HEK293 (cell line): ENCODE measurements around the gene ASIC1.
A peak's percentile ranks its signal among the peaks of the same experiment; 100 is the strongest.

ENCODE experiments used
- CTCF ChIA-PET: fragments of 350-600 bp; formaldehyde crosslinking; extraction: SDS; loops from one replicate; lab custom pipeline; 2021; ENCODE audit warnings: antibody characterized with exemption; lab: Yijun Ruan, JAX
- POLR2A ChIA-PET: fragments of 300-600 bp; formaldehyde crosslinking; extraction: SDS; loops from one replicate; lab custom pipeline; 2020; ENCODE audit warnings: antibody characterized with exemption, inconsistent platforms; lab: Yijun Ruan, JAX
- H3K27ac ChIP-seq: fragments of 200-500 bp; sonication (Bioruptor generic); 2 replicates; pipeline ENCODE4 v1.5.1; 2014; ENCODE audit warnings: low read depth, low read length, control low read depth, inconsistent platforms; ENCODE audit errors: extremely low read depth
- H3K36me3 ChIP-seq, 2 experiments: fragments of 200-500 bp in 1 of 2; sonication (Bioruptor generic) in 1 of 2; 1 replicate in 1 of 2; 2 replicates in 1 of 2; pipeline ENCODE4 v1.5.1; 2014 to 2017; ENCODE audit warnings: inconsistent platforms in 2 of 2, low read length in 2 of 2; ENCODE audit not compliant: control insufficient read depth in 2 of 2, insufficient read depth in 1 of 2
- H3K4me1 ChIP-seq: fragments of 200-500 bp; sonication (Bioruptor generic); 2 replicates; pipeline ENCODE4 v1.5.1; 2014; ENCODE audit warnings: mild to moderate bottlenecking, low read length, inconsistent platforms; ENCODE audit not compliant: control insufficient read depth, insufficient read depth
- H3K4me3 ChIP-seq: 2 replicates; pipeline ENCODE4 v1.5.1; 2011; ENCODE audit warnings: low read depth, mild to moderate bottlenecking, control low read depth, low read length, moderate library complexity
- H3K9me3 ChIP-seq: fragments of 200-500 bp; sonication (Bioruptor generic); 2 replicates; pipeline ENCODE4 v1.5.1; 2014; ENCODE audit warnings: low read depth, low read length, inconsistent platforms; ENCODE audit not compliant: control insufficient read depth, insufficient read depth
- GLI2 ChIP-seq: fragments of 450-650 bp; formaldehyde crosslinking; IDR thresholded peaks from 2 replicates; pipeline ENCODE4; 2017; ENCODE audit warnings: missing biosample characterization, missing genetic modification characterization, low read depth, borderline replicate concordance
- GLI4 ChIP-seq: fragments of 450-650 bp; formaldehyde crosslinking; IDR thresholded peaks from 2 replicates; pipeline ENCODE4 v1.5.1; 2016; ENCODE audit warnings: missing biosample characterization, missing genetic modification characterization
- KLF1 ChIP-seq: fragments of 450-650 bp; formaldehyde crosslinking; IDR thresholded peaks from 2 replicates; pipeline ENCODE4 v1.5.1; 2016; ENCODE audit warnings: missing biosample characterization, missing genetic modification characterization
- OSR2 ChIP-seq: fragments of 450-650 bp; formaldehyde crosslinking; IDR thresholded peaks from 2 replicates; pipeline ENCODE4 v1.5.1; 2016; ENCODE audit warnings: missing biosample characterization, missing genetic modification characterization
- OVOL3 ChIP-seq: fragments of 450-650 bp; formaldehyde crosslinking; IDR thresholded peaks from 2 replicates; pipeline ENCODE4 v1.5.1; 2016; ENCODE audit warnings: missing biosample characterization, missing genetic modification characterization
- PRDM1 ChIP-seq: fragments of 450-650 bp; formaldehyde crosslinking; IDR thresholded peaks from 2 replicates; pipeline ENCODE4; 2016; ENCODE audit warnings: missing biosample characterization, missing genetic modification characterization
- SCRT1 ChIP-seq: fragments of 450-650 bp; formaldehyde crosslinking; IDR thresholded peaks from 2 replicates; pipeline ENCODE4 v1.5.1; 2016; ENCODE audit warnings: missing biosample characterization, missing genetic modification characterization, borderline replicate concordance
- SCRT2 ChIP-seq: fragments of 450-650 bp; formaldehyde crosslinking; IDR thresholded peaks from 2 replicates; pipeline ENCODE4 v1.5.1; 2016; ENCODE audit warnings: missing biosample characterization, missing genetic modification characterization
- ZFP41 ChIP-seq: fragments of 450-650 bp; formaldehyde crosslinking; IDR thresholded peaks from 2 replicates; pipeline ENCODE4 v1.5.1; 2016; ENCODE audit warnings: missing biosample characterization, missing genetic modification characterization, borderline replicate concordance
- ZNF2 ChIP-seq: fragments of 450-650 bp; formaldehyde crosslinking; IDR thresholded peaks from 2 replicates; pipeline ENCODE4 v1.5.1; 2016; ENCODE audit warnings: missing biosample characterization, missing genetic modification characterization
- ZNF350 ChIP-seq: fragments of 450-650 bp; formaldehyde crosslinking; IDR thresholded peaks from 2 replicates; pipeline ENCODE4 v1.5.0; 2017; ENCODE audit warnings: missing biosample characterization, mild to moderate bottlenecking, missing genetic modification characterization
- ZNF423 ChIP-seq: fragments of 450-650 bp; formaldehyde crosslinking; IDR thresholded peaks from 2 replicates; pipeline ENCODE4 v1.5.1; 2016; ENCODE audit warnings: missing biosample characterization, missing genetic modification characterization
- ZNF561 ChIP-seq: fragments of 450-650 bp; IDR thresholded peaks from 2 replicates; pipeline ENCODE4 v1.5.1; 2018; ENCODE audit warnings: missing biosample characterization, missing genetic modification characterization, borderline replicate concordance
- ZNF707 ChIP-seq: fragments of 450-650 bp; formaldehyde crosslinking; IDR thresholded peaks from 2 replicates; pipeline ENCODE4 v1.5.1; 2016; ENCODE audit warnings: missing biosample characterization, missing genetic modification characterization
- ZNF830 ChIP-seq: fragments of 450-650 bp; IDR thresholded peaks from 2 replicates; pipeline ENCODE4 v1.5.0; 2018; ENCODE audit warnings: missing biosample characterization, missing genetic modification characterization, low read depth, mild to moderate bottlenecking, moderate library complexity
- ZSCAN30 ChIP-seq: fragments of 450-650 bp; IDR thresholded peaks from 2 replicates; pipeline ENCODE4 v1.5.1; 2018; ENCODE audit warnings: missing biosample characterization, mild to moderate bottlenecking, missing genetic modification characterization, moderate library complexity
- ZXDB ChIP-seq: fragments of 450-650 bp; formaldehyde crosslinking; IDR thresholded peaks from 2 replicates; pipeline ENCODE4 v1.5.1; 2016; ENCODE audit warnings: missing biosample characterization, missing genetic modification characterization
- TF ChIP-seq, protein P1 (sequence below): fragments of 450-650 bp; formaldehyde crosslinking; conservative IDR thresholded peaks from 2 replicates; pipeline ENCODE4 v1.5.1; 2016; ENCODE audit warnings: low read depth, missing biosample characterization, missing genetic modification characterization
- TF ChIP-seq, protein P2 (sequence below): fragments of 450-650 bp; formaldehyde crosslinking; IDR thresholded peaks from 2 replicates; pipeline ENCODE4 v1.5.1; 2016; ENCODE audit warnings: missing biosample characterization, missing genetic modification characterization

The ASIC1 gene

DNA sequence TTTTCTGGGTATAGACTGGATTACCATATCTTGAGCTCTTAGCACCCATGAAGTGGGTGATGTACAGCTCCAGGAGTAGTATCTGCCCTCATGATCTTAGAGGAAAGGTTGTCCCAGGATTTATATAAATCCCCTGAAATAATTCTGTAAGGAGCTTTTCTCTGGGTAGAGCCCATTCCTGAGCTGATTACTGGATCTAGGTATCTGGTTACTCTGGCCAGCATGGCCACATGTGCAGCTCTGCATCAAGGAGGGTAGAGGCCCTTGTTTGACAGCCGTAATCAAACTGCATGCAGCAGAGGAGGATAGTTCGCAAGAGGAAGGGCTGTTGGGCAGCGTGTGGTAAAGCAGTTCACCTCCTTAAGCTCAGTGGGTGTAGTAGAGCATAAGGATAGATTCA is 63.1 kb downstream of the ASIC1 start (continued):
- no peak for TF ChIP-seq GLI2
- TF ChIP-seq, all 188 proteins: peak for 0

DNA sequence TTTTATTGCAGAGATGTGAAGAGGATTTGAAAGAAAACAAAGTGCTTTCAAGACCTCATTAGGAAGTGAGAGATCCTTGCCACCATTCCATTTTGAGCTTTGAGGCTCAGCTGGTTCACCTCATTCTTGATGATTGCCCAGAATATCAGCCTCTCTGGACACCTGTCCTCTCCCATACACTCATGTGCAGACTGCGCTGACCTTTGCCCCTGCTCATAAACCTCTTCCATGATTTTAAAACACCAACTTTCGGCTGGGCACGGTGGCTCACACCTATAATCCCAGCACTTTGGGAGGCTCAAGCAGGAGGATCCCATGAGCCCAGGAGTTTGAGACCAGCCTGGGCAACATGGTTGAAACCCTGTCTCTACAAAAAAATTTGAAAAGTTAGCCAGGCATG is 63.6 kb downstream of the ASIC1 start:
- Histone ChIP-seq H3K4me3 (no peak overlapping the region), H3K36me3 (peaks cover 15 to 53% of the 10 kb centered on the region in 2 experiments), H3K9me3 (no peaks in the 10 kb centered on the region), H3K27ac (no peak overlapping the region)
- CTCF ChIA-PET: interaction anchor here (2.9 kb wide), 1 partner anchor 9 kb away, joined by 13 read pairs; the partner anchor contains the start of gene COX14
- TF ChIP-seq ZXDB (tag by site-specific recombination) (no peak), SCRT1 (tag by site-specific recombination) (no peak), ZNF561 (tag by site-specific recombination) (no peak), OVOL3 (no peak)
- TF ChIP-seq, protein P1, sequence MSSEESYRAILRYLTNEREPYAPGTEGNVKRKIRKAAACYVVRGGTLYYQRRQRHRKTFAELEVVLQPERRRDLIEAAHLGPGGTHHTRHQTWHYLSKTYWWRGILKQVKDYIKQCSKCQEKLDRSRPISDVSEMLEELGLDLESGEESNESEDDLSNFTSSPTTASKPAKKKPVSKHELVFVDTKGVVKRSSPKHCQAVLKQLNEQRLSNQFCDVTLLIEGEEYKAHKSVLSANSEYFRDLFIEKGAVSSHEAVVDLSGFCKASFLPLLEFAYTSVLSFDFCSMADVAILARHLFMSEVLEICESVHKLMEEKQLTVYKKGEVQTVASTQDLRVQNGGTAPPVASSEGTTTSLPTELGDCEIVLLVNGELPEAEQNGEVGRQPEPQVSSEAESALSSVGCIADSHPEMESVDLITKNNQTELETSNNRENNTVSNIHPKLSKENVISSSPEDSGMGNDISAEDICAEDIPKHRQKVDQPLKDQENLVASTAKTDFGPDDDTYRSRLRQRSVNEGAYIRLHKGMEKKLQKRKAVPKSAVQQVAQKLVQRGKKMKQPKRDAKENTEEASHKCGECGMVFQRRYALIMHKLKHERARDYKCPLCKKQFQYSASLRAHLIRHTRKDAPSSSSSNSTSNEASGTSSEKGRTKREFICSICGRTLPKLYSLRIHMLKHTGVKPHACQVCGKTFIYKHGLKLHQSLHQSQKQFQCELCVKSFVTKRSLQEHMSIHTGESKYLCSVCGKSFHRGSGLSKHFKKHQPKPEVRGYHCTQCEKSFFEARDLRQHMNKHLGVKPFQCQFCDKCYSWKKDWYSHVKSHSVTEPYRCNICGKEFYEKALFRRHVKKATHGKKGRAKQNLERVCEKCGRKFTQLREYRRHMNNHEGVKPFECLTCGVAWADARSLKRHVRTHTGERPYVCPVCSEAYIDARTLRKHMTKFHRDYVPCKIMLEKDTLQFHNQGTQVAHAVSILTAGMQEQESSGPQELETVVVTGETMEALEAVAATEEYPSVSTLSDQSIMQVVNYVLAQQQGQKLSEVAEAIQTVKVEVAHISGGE (tag by site-specific recombination): no peak
- TF ChIP-seq, all 188 proteins: peak for 0
- 0 out of 2 replicates have a peak, but pooled peaks cover 2% of the 10 kb centered on the region for H3K4me1 ChIP-seq
- POLR2A ChIA-PET: interaction anchor here (1.5 kb wide), 1 partner anchor 9 kb away, joined by 8 read pairs; the partner anchor contains the start of gene COX14

DNA sequence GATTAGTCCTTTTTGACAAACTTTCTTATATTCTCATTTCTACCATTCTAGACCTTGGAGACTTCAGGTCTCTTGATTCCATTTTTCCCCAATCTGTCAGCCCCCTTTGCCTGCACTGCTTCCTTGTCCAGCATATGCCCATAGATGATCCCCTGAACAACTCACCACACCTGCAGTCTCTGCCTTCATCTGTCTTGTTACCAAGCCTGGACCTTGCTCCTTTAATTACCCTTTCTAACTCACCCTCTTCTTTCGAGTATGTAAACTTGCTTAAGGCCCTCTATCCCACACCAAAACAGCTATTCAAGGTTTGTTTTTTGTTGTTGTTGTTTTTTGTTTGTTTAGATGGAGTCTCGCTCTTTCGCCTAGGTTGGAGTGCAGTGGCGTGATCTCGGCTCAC is 64.2 kb downstream of the ASIC1 start:
- ChIA-PET POLR2A (no interaction called here), CTCF (interaction anchor here (0.7 to 2.9 kb wide), 2 partner anchors 10 to 21 kb away, joined by 3 to 13 read pairs; partner anchors contain the start of gene COX14)
- Histone ChIP-seq H3K9me3 (no peaks in the 10 kb centered on the region), H3K27ac (no peak overlapping the region), H3K4me1 (no peaks in the 10 kb centered on the region), H3K4me3 (no peak overlapping the region), H3K36me3 (peaks cover 17 to 50% of the 10 kb centered on the region in 2 experiments)
- TF ChIP-seq ZNF707 (tag by site-specific recombination) (no peak), ZNF2 (no peak), ZNF423 (tag by site-specific recombination) (no peak), ZNF350 (tag by site-specific recombination) (no peak), PRDM1 (tag by site-specific recombination) (peak; percentile 52; the same call in 1 of the 2 replicates)
- TF ChIP-seq, all 188 proteins: peak for 1

DNA sequence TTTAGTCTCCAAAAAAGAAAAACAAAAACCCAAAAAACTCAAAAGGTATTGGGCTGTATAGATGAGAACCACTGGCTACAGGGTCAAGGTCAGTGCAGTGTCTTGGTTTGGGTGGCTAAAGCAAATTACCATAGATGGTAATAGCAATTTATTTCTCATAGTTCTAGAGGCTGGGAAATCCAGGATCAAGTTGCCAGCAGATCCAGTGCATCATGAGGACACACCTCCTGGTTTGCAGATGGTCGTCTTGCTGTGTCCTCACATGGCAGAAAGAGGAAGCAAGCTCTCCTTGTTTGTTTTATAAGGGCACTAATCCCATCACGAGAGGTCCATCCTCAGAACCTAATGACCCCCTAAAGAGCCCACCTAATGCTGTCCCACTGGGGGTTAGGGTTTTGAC is 65.8 kb downstream of the ASIC1 start:
- Histone ChIP-seq H3K4me1 (no peaks in the 10 kb centered on the region), H3K27ac (no peak overlapping the region), H3K36me3 (peaks cover 24 to 60% of the 10 kb centered on the region in 2 experiments), H3K9me3 (no peaks in the 10 kb centered on the region), H3K4me3 (no peak overlapping the region)
- ChIA-PET CTCF (interaction anchor here (1.0 kb wide), 1 partner anchor 9 kb away, joined by 3 read pairs; no protein-coding TSS in a partner anchor), POLR2A (interaction anchor here (1.2 kb wide), 1 partner anchor 11 kb away, joined by 4 read pairs; the partner anchor contains the start of gene COX14)
- TF ChIP-seq GLI4 (tag by site-specific recombination): no peak

DNA sequence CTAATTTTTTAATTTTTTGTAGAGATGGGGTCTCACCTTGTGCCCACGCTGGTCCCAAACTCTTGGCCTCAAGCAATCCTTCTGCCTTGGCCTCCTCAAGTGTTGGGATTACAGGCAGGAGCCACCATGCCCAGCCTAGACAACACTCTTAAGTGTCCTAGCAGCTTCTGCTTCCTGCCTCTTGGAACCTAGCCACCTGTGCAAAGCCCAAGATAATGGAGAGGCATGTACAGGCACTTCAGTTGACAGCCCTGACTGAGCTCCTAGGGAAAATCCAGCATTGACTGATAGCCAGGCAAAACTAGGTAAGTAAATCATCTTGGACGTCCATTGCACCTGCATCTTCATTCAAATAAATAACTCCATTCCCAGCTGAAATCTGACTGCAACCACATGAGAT is 70.2 kb downstream of the ASIC1 start:
- Histone ChIP-seq H3K36me3 (peaks cover 35 to 61% of the 10 kb centered on the region in 2 experiments), H3K4me3 (no peak overlapping the region)
- POLR2A ChIA-PET: interaction anchor here (0.7 to 3.6 kb wide), 3 partner anchors 15 to 236 kb away, joined by 6 to 19 read pairs (median 6); partner anchors contain the start of gene COX14
- TF ChIP-seq SCRT2 (tag by site-specific recombination): 0 out of 2 replicates have a peak, but pooled peaks have one; percentile 15
- TF ChIP-seq, protein P2, sequence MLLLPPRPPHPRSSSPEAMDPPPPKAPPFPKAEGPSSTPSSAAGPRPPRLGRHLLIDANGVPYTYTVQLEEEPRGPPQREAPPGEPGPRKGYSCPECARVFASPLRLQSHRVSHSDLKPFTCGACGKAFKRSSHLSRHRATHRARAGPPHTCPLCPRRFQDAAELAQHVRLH (tag by site-specific recombination): no peak
- no peak for TF ChIP-seq ZNF830
- peak; percentile 32; the same call in 1 of the 2 replicates for TF ChIP-seq OSR2 (tag by site-specific recombination)
- no peak for TF ChIP-seq KLF1 (tag by site-specific recombination)
- no peak for TF ChIP-seq GLI2
- TF ChIP-seq ZSCAN30 (tag by site-specific recombination): no peak
- no peak for TF ChIP-seq ZNF2
- no peak for TF ChIP-seq ZFP41
- TF ChIP-seq, all 188 proteins: peak for 2
- Histone ChIP-seq H3K4me1 (no peaks in the 10 kb centered on the region), H3K9me3 (no peaks in the 10 kb centered on the region), H3K27ac (no peak overlapping the region)
- CTCF ChIA-PET: interaction anchor here (0.6 to 1.4 kb wide), 2 partner anchors 53 to 82 kb away, joined by 3 read pairs; no protein-coding TSS in a partner anchor
